Measurements from ENCODE around the gene CDK6. TPM values are rescaled to one million over a fixed set of nuclear protein-coding genes. Genes with fewer than 3 reads are reported as not detected.

CDK6 gene
- total and polyA plus RNA-seq, 9 of the 15 experiments (the other 6 are each of a cell fraction or from before 2014, with no cell fraction given) = 7.6 to 109 (median 44.4) TPM

GRCh38 chr7:92621026-92621540, 215.3 kb downstream of the CDK6 start (continued):
- peak; percentile 32; the same call in 1 of the 2 replicates for TF ChIP-seq ATF3 (IDR thresholded peaks at IDR 0.05)
- 0 out of 2 replicates have a peak, but pooled peaks have one; percentile 56 for TF ChIP-seq ATF3 (CRISPR knock-in tag; conservative IDR thresholded peaks at IDR 0.05)
- TF ChIP-seq CTBP1 (IDR thresholded peaks at IDR 0.05; ENCODE audit: borderline replicate concordance) = peak; percentile 24; the same call in 1 of the 2 replicates
- TF ChIP-seq ETV6 (IDR thresholded peaks at IDR 0.05; ENCODE audit: borderline replicate concordance in 1 of 2, low read depth in 2 of 2, low read length in 1 of 2) = no peak
- TF ChIP-seq ETV6 (CRISPR knock-in tag; IDR thresholded peaks at IDR 0.05; ENCODE audit: borderline replicate concordance) = no peak
- TF ChIP-seq NR4A1 (CRISPR knock-in tag; IDR thresholded peaks at IDR 0.05) = no peak
- TF ChIP-seq NR4A1 (tag; IDR thresholded peaks at IDR 0.05) = no peak
- TF ChIP-seq SMARCA5 (IDR thresholded peaks at IDR 0.05) = no peak
- peak; percentile 51; the same call in 1 of the 2 replicates for TF ChIP-seq JUND (IDR thresholded peaks at IDR 0.05; ENCODE audit: borderline replicate concordance, low read depth, low read length)
- peak; percentile 18; the same call in 1 of the 3 replicates for TF ChIP-seq JUND (tag; IDR thresholded peaks at IDR 0.05; ENCODE audit: borderline replicate concordance, low read depth, low read length)
- TF ChIP-seq TEAD4 (IDR thresholded peaks at IDR 0.05; ENCODE audit: low read length) = 0 out of 2 replicates have a peak, but pooled peaks have one; percentile 39
- no peak for TF ChIP-seq TEAD4 (CRISPR knock-in tag; IDR thresholded peaks at IDR 0.05; ENCODE audit: borderline replicate concordance)
- TF ChIP-seq FOXK1 (CRISPR knock-in tag; IDR thresholded peaks at IDR 0.05; ENCODE audit: borderline replicate concordance) = no peak
- TF ChIP-seq MCM2 (IDR thresholded peaks at IDR 0.05; ENCODE audit: low read depth) = no peak
- peak; percentile 82; the same call in 1 of the 2 replicates for TF ChIP-seq CC2D1A (IDR thresholded peaks at IDR 0.05)
- no peak for TF ChIP-seq ZNF165 (CRISPR knock-in tag; IDR thresholded peaks at IDR 0.05; ENCODE audit: borderline replicate concordance)
- no peak for TF ChIP-seq MED1 (CRISPR knock-in tag; IDR thresholded peaks at IDR 0.05; ENCODE audit: borderline replicate concordance)
- TF ChIP-seq ATF7 (IDR thresholded peaks at IDR 0.05) = 0 out of 2 replicates have a peak, but pooled peaks have one; percentile 33

Measured in K562 (cell line).